NB4 (cell line): Measurements from ENCODE around the gene TMEM132C.

Experiments used
- POLR2A ChIP-seq: IDR thresholded peaks from 2 replicates; pipeline ENCODE4 v1.6.1; 2011; ENCODE audit warnings: mild to moderate bottlenecking; ENCODE audit not compliant: insufficient read length; ENCODE audit errors: extremely low read depth
- TF ChIP-seq, protein P1 (sequence below): IDR thresholded peaks from one replicate; pipeline ENCODE4 v1.5.1; 2012; ENCODE audit warnings: low read depth, low read length
- TF ChIP-seq, protein P2 (sequence below): IDR thresholded peaks from 2 replicates; pipeline ENCODE4 v1.6.1; 2011; ENCODE audit warnings: low read depth, low read length

DNA sequence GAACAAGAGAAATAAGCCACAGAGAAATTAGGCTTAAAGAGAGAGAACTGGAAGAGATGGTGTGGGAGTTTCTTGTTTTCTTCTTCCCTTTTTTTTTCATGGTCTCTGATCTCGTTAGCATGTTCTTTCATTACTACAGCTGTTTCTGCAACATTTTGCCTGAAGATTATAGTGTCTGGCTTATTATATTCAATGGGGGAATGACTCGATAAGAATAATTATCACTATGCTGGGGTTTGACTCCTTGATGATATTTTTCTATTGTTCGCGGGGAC, 70.0 kb downstream of the TMEM132C start:
- no peak for TF ChIP-seq POLR2A
- TF ChIP-seq, protein P1, sequence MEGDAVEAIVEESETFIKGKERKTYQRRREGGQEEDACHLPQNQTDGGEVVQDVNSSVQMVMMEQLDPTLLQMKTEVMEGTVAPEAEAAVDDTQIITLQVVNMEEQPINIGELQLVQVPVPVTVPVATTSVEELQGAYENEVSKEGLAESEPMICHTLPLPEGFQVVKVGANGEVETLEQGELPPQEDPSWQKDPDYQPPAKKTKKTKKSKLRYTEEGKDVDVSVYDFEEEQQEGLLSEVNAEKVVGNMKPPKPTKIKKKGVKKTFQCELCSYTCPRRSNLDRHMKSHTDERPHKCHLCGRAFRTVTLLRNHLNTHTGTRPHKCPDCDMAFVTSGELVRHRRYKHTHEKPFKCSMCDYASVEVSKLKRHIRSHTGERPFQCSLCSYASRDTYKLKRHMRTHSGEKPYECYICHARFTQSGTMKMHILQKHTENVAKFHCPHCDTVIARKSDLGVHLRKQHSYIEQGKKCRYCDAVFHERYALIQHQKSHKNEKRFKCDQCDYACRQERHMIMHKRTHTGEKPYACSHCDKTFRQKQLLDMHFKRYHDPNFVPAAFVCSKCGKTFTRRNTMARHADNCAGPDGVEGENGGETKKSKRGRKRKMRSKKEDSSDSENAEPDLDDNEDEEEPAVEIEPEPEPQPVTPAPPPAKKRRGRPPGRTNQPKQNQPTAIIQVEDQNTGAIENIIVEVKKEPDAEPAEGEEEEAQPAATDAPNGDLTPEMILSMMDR = no peak
- TF ChIP-seq, protein P2, sequence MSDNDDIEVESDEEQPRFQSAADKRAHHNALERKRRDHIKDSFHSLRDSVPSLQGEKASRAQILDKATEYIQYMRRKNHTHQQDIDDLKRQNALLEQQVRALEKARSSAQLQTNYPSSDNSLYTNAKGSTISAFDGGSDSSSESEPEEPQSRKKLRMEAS = no peak
